Testis (tissue), 3 donors: Measurements from ENCODE around the gene LDLRAD4. TPM values are rescaled to one million over a fixed set of nuclear protein-coding genes. Genes with fewer than 3 reads are reported as not detected.

Experiments
- DNase-seq: peaks from one replicate; pipeline ENCODE4 v3.0.0-alpha.2; 2019
- H3K27ac ChIP-seq, 2 donors: fragments of 200-600 bp; sonication (generic); one replicate each; pipeline ENCODE4 v1.5.1; 2019
- H3K27me3 ChIP-seq: fragments of 200-600 bp; sonication (generic); one replicate; pipeline ENCODE4 v1.5.1; 2019
- H3K36me3 ChIP-seq: fragments of 200-600 bp; sonication (generic); one replicate; pipeline ENCODE4 v1.5.1; 2017; ENCODE audit warnings: low read depth; ENCODE audit errors: missing control alignments
- H3K4me1 ChIP-seq: fragments of 200-600 bp; sonication (generic); one replicate; pipeline ENCODE4 v1.5.1; 2019
- H3K4me3 ChIP-seq, 2 donors: fragments of 200-600 bp; sonication (generic); one replicate each; pipeline ENCODE4 v1.5.1; 2017 to 2019
- H3K9me3 ChIP-seq: fragments of 200-600 bp; sonication (generic); one replicate; pipeline ENCODE4 v1.5.1; 2017
- POLR2A ChIP-seq: fragments of 450-650 bp; IDR thresholded peaks from one replicate; pipeline ENCODE4 v1.6.1; 2017; ENCODE audit warnings: antibody characterized with exemption, mild to moderate bottlenecking, moderate library complexity
- WGBS, 2 donors: methylation state at CpG; one replicate each; pipeline ENCODE4 v1.1.5; 2018; 5-methylcytosine and 5-hydroxymethylcytosine counted together
- intact Hi-C: fragments of 100-400 bp; cut with DNase I; formaldehyde crosslinking; loops from one replicate; pipeline ENCODE4 v1.15.1; 2023; ENCODE audit warnings: low total_unique reads
- polyA plus RNA-seq: library from polyadenylated mRNA; stranded (reverse); fragments of 350-450 nt; fragmentation: Illumina TruSeq; extraction: RNeasy Lipid Tissue Mini Kit (QIAGEN cat#74804); gene quantifications from one replicate; pipeline ENCODE4 v1.2.3, GENCODE V29; 2014; ENCODE audit warnings: low read depth, low replicate concordance; ENCODE audit not compliant: insufficient read depth
- total RNA-seq, 2 donors: library from RNA; depleted of rRNA; stranded (reverse); fragments of >200 nt; gene quantifications; one replicate each; pipeline ENCODE4 v1.2.3, GENCODE V29; 2016
- TF ChIP-seq, protein P1 (sequence below), 3 experiments: fragments of 450-650 bp in 2 of 3; fragments of 200-600 bp in 1 of 3; sonication (generic) in 1 of 3; IDR thresholded peaks; one replicate each; pipeline ENCODE4 v1.5.1; 2016 to 2019; ENCODE audit warnings: antibody characterized with exemption in 3 of 3, mild to moderate bottlenecking in 2 of 3, moderate library complexity in 1 of 3

LDLRAD4 gene
- total and polyA plus RNA-seq, 3 donors from 2014 or later: 22.0 to 42.2 (median 25.9) TPM

DNA sequence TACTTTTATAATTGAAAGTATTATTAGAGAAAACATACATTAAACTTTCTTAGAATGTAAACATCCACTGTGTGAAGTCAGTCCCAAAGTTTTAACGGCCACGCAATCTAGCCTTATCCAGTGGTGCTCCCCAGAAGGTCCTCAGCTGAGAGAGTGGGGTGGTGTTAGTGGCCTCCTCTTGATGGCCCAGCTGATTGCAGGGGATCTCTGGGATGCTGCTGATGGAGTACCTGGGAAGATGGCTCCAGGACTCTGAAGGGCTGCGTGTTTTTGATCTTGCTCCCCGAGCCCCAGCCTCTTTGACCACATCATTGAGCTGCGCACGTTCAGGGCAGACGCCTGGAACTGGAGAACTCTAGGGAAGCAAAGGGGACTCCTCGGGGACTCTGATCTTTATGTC, 326.4 kb downstream of the LDLRAD4 start:
- H3K27me3 ChIP-seq: no peaks in the 10 kb centered on the region
- no peak for TF ChIP-seq POLR2A
- TF ChIP-seq, protein P1, sequence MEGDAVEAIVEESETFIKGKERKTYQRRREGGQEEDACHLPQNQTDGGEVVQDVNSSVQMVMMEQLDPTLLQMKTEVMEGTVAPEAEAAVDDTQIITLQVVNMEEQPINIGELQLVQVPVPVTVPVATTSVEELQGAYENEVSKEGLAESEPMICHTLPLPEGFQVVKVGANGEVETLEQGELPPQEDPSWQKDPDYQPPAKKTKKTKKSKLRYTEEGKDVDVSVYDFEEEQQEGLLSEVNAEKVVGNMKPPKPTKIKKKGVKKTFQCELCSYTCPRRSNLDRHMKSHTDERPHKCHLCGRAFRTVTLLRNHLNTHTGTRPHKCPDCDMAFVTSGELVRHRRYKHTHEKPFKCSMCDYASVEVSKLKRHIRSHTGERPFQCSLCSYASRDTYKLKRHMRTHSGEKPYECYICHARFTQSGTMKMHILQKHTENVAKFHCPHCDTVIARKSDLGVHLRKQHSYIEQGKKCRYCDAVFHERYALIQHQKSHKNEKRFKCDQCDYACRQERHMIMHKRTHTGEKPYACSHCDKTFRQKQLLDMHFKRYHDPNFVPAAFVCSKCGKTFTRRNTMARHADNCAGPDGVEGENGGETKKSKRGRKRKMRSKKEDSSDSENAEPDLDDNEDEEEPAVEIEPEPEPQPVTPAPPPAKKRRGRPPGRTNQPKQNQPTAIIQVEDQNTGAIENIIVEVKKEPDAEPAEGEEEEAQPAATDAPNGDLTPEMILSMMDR (IDR thresholded peaks at IDR 0.05): no peak
- whole genome bisulfite sequencing, 2 donors: 94 to 97% methylated on average over 8 of the region's 8 CpGs
- intact Hi-C loops: no loop called here
- H3K27ac ChIP-seq: no peak overlapping the region
- H3K9me3 ChIP-seq: no peaks in the 10 kb centered on the region
- no peak overlapping the region for H3K4me3 ChIP-seq
- no peak for DNase-seq
- H3K36me3 ChIP-seq: no peaks in the 10 kb centered on the region
- peaks cover 6% of the 10 kb centered on the region for H3K4me1 ChIP-seq

DNA sequence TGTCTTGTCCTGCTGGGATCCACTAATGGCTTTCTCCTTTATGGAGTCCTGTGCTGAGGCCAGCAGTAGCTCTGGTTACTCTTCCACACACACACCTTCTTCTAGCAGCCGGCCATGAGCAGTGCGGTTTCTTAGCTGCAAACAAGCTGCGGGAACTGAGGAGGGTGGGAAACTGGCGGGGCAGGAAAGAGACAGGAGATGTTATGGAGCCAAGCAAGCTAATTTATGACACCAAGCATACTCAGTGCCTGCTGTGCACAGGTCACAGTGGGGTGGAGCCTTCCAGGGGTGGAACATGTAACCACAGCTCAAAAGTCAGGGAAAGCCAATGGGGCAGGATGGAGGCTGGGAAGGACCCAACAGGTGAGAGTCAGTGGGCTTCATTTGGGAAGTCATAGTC, 327.0 kb downstream of the LDLRAD4 start:
- peaks cover 2% of the 10 kb centered on the region for H3K4me1 ChIP-seq
- DNase-seq: no peak
- H3K27me3 ChIP-seq: no peaks in the 10 kb centered on the region
- WGBS, 2 donors: 97 to 98% methylated on average over 4 of the region's 4 CpGs
- TF ChIP-seq POLR2A: no peak
- TF ChIP-seq, protein P1 (IDR thresholded peaks at IDR 0.05): no peak
- H3K4me3 ChIP-seq: no peak overlapping the region
- H3K36me3 ChIP-seq: no peaks in the 10 kb centered on the region
- no peak overlapping the region for H3K27ac ChIP-seq
- intact Hi-C loops: no loop called here
- no peaks in the 10 kb centered on the region for H3K9me3 ChIP-seq

DNA sequence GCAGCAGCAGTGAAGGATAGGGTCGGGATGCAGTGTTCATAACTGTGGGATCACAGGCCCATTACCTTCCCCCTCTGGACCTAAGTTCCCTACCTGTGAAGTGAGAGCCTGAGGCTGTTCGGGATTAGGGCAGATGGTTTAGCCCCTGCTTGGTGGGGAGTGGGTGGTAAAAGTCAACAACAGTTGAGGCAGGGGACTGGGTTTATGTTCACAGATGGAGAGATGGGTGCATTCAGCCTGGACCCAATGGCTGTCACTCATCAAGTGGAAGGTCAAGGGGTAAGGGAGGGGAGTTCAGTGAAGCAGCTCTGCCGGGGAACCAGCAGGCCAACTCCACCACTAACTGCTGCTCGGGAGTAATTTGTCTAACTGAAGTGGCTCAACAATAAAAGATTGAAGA, 327.4 kb downstream of the LDLRAD4 start:
- TF ChIP-seq POLR2A: no peak
- TF ChIP-seq, protein P1 (IDR thresholded peaks at IDR 0.05): no peak
- WGBS, 2 donors: 71 to 87% methylated on average over 2 to 4 of the region's 4 CpGs
- Histone ChIP-seq H3K4me1 (peaks cover 1% of the 10 kb centered on the region), H3K36me3 (no peaks in the 10 kb centered on the region), H3K4me3 (no peak overlapping the region), H3K27ac (no peak overlapping the region), H3K27me3 (no peaks in the 10 kb centered on the region), H3K9me3 (no peaks in the 10 kb centered on the region)
- intact Hi-C loops: no loop called here
- no peak for DNase-seq

DNA sequence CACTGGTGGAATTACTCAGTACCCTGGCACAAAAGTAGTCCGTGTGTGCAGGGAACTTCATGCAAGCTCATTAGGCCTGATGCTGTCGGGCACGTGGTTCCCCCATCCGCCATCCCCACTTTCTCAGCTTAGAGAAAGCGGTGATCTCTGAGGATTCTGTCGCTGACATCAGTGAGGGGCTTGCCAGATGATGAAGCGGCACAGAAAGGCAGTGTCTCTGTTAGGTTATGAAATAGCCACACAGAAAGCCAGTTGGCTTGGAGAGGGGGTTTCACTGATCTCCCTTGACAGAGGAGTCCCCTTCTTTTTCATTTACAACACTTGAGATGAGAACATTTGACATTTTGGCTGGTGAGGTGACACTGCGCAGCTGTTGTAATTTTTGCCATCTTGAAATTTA, 328.1 kb downstream of the LDLRAD4 start:
- Histone ChIP-seq H3K9me3 (no peaks in the 10 kb centered on the region), H3K27ac (no peak overlapping the region), H3K4me1 (peaks cover 5% of the 10 kb centered on the region), H3K36me3 (no peaks in the 10 kb centered on the region), H3K27me3 (no peaks in the 10 kb centered on the region), H3K4me3 (no peak overlapping the region)
- TF ChIP-seq, protein P1 (IDR thresholded peaks at IDR 0.05): no peak
- TF ChIP-seq POLR2A: no peak
- no peak for DNase-seq
- WGBS, 2 donors: 92 to 99% methylated on average over 4 to 8 of the region's 8 CpGs
- intact Hi-C loops: no loop called here

DNA sequence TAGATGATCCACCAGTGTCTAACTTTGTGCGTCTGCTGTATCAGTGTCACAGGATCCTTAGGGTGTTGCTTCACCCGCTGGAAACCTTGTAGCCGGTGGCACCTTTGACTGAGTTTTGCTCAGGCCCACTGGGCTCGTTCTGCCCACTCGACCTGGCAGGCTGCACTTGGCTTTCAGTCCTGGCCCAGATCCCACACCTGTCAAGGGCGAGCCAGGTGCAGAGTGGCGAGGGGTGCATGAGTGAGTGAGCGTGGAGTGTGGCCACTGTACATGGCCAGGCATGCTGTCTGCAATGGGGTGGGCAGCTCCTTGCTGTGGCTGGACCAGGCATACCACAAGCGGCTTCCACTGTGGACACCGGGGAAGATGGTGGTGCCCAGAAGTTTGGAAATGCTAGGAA, 328.8 kb downstream of the LDLRAD4 start:
- no peaks in the 10 kb centered on the region for H3K27me3 ChIP-seq
- TF ChIP-seq POLR2A: no peak
- TF ChIP-seq, protein P1 (IDR thresholded peaks at IDR 0.05): no peak
- no peak overlapping the region for H3K4me3 ChIP-seq
- peaks cover 5% of the 10 kb centered on the region for H3K4me1 ChIP-seq
- no peaks in the 10 kb centered on the region for H3K9me3 ChIP-seq
- no peak overlapping the region for H3K27ac ChIP-seq
- H3K36me3 ChIP-seq: no peaks in the 10 kb centered on the region
- intact Hi-C loops: no loop called here
- 86 to 98% methylated on average over 9 to 10 of the region's 10 CpGs for WGBS, 2 donors
- DNase-seq: no peak
